ENCODE results near the gene ATXN10.
A peak's percentile ranks its signal among the peaks of the same experiment; 100 is the strongest.

The ATXN10 gene

GRCh38 chr22:45805413-45805812, 133.8 kb downstream of the ATXN10 start:
- H3K4me3 ChIP-seq (ENCODE audit: low read length), result no peak overlapping the region
- TF ChIP-seq, protein P1, sequence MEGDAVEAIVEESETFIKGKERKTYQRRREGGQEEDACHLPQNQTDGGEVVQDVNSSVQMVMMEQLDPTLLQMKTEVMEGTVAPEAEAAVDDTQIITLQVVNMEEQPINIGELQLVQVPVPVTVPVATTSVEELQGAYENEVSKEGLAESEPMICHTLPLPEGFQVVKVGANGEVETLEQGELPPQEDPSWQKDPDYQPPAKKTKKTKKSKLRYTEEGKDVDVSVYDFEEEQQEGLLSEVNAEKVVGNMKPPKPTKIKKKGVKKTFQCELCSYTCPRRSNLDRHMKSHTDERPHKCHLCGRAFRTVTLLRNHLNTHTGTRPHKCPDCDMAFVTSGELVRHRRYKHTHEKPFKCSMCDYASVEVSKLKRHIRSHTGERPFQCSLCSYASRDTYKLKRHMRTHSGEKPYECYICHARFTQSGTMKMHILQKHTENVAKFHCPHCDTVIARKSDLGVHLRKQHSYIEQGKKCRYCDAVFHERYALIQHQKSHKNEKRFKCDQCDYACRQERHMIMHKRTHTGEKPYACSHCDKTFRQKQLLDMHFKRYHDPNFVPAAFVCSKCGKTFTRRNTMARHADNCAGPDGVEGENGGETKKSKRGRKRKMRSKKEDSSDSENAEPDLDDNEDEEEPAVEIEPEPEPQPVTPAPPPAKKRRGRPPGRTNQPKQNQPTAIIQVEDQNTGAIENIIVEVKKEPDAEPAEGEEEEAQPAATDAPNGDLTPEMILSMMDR (conservative IDR thresholded peaks at IDR 0.05; ENCODE audit: low read length), result no peak
- DNase-seq (ENCODE audit: low read depth), result peak; percentile 33

GRCh38 chr22:45807156-45807915, 135.7 kb downstream of the ATXN10 start:
- no peak for DNase-seq (ENCODE audit: low read depth)
- H3K4me3 ChIP-seq (ENCODE audit: low read length), result no peak overlapping the region

DNA sequence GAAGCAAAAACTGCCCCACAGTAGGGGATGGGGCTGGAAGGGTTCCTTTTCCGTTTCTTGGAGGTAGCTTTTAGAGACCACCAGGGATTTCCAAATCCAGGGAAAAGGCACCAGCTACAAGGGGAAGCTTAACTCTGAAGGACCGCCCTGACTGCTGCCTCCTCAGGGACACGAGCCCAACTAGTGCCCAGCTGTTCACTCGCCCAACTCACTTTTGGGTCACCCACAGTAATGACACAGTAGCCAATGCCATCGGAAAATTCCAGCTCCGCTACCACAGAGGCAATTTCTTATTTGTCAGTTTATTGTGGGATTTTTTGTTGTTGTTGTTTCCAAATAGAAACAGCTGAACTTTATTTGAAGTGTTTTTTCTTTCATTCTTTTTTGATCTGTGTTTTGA, 141.3 kb downstream of the ATXN10 start:
- TF ChIP-seq, protein P1 (conservative IDR thresholded peaks at IDR 0.05; ENCODE audit: low read length), result no peak
- DNase-seq (ENCODE audit: low read depth), result no peak
- H3K4me3 ChIP-seq (ENCODE audit: low read length), result no peak overlapping the region

More at GRCh38 chr22:45807156-45807915, 135.7 kb downstream of the ATXN10 start:
- TF ChIP-seq, protein P1 (conservative IDR thresholded peaks at IDR 0.05; ENCODE audit: low read length), result no peak

GRCh38 chr22:45814198-45814597, 142.6 kb downstream of the ATXN10 start:
- H3K4me3 ChIP-seq (ENCODE audit: low read length), result no peak overlapping the region
- DNase-seq (ENCODE audit: low read depth), result peak; percentile 15
- TF ChIP-seq, protein P1 (conservative IDR thresholded peaks at IDR 0.05; ENCODE audit: low read length), result no peak

GRCh38 chr22:45816776-45817175, 145.1 kb downstream of the ATXN10 start:
- TF ChIP-seq, protein P1 (conservative IDR thresholded peaks at IDR 0.05; ENCODE audit: low read length), result no peak
- no peak for DNase-seq (ENCODE audit: low read depth)
- H3K4me3 ChIP-seq (ENCODE audit: low read length), result no peak overlapping the region

- no peak for DNase-seq (ENCODE audit: low read depth)
- no peak overlapping the region for H3K4me3 ChIP-seq (ENCODE audit: low read length)
- TF ChIP-seq, protein P1 (conservative IDR thresholded peaks at IDR 0.05; ENCODE audit: low read length), result no peak
These were observed 146.2 kb downstream of the ATXN10 start for GRCh38 chr22:45817745-45818423.

Data from AG10803 (cell line).